GM23338 (cell line): ENCODE data around the gene LRP11. TPM values are rescaled to one million over a fixed set of nuclear protein-coding genes. Genes with fewer than 3 reads are reported as not detected.

Source experiments
- CREB1 ChIP-seq: fragments of 250-450 bp; sonication (Bioruptor Pico); IDR thresholded peaks from 2 replicates; pipeline ENCODE4 v1.5.0; 2020; ENCODE audit warnings: low read depth, mild to moderate bottlenecking, moderate library complexity
- ETS1 ChIP-seq: IDR thresholded peaks from 2 replicates; pipeline ENCODE4 v1.6.1; 2016; ENCODE audit warnings: antibody characterized with exemption
- EZH2phosphoT487 ChIP-seq: fragments of 200-600 bp; sonication (generic); IDR thresholded peaks from one replicate; pipeline ENCODE4 v1.8.1; 2018; ENCODE audit warnings: antibody characterized with exemption; ENCODE audit not compliant: unreplicated experiment
- STAT1 ChIP-seq: IDR thresholded peaks from one replicate; pipeline ENCODE4 v1.6.1; 2016; ENCODE audit warnings: antibody characterized with exemption; ENCODE audit not compliant: unreplicated experiment
- ZNF114 ChIP-seq: fragments of 250-450 bp; sonication (Bioruptor Pico); IDR thresholded peaks from 2 replicates; pipeline ENCODE4 v1.5.0; 2020; ENCODE audit warnings: mild to moderate bottlenecking, moderate library complexity
- ZNF462 ChIP-seq: fragments of 250-450 bp; sonication (Bioruptor Pico); IDR thresholded peaks from 2 replicates; pipeline ENCODE4 v1.5.0; 2020; ENCODE audit warnings: mild to moderate bottlenecking, moderate library complexity
- polyA plus RNA-seq: library from polyadenylated mRNA; unstranded; fragments of >200 nt; fragmentation: Nextera tagmentation; extraction: Ambion mirVana; gene quantifications from 2 replicates; pipeline ENCODE4 v1.2.1, GENCODE V29; 2016
- total RNA-seq: library from RNA; depleted of rRNA; stranded (reverse); fragments of >200 nt; shearing (Covaris generic); gene quantifications from 2 replicates; pipeline ENCODE4 v1.2.3, GENCODE V29; 2014
- TF ChIP-seq, protein P1 (sequence below): IDR thresholded peaks from one replicate; pipeline ENCODE4 v1.6.1; 2018; ENCODE audit warnings: antibody characterized with exemption; ENCODE audit not compliant: unreplicated experiment

The LRP11 gene
- total and polyA plus RNA-seq, 2 experiments from 2014 or later, result 10.8 to 37.1 TPM

DNA sequence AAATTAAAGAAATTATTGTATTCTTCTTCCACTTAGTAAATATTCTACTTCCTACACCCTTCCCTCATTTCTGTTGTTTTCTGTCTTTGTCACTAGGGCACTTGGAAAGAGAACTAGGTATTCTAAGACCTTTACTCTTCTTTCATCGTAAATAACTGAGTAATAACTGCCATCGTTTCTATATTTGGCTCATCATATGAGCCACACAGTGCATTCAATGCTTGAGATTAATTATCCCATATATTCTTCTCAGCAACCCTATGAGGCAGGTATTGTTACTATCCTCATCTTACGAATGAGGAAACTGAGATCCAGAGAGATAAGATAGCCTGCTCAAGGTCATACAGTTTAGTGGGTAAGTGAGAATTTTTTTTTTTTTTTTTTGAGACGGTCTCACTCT, 38.9 kb downstream of the LRP11 start (continued):
- TF ChIP-seq ZNF462, result no peak
- no peak for TF ChIP-seq STAT1
- no peak for TF ChIP-seq EZH2phosphoT487
- TF ChIP-seq CREB1 (CRISPR knock-in tag), result no peak
- no peak for TF ChIP-seq ZNF114 (CRISPR knock-in tag)
- TF ChIP-seq, protein P1, sequence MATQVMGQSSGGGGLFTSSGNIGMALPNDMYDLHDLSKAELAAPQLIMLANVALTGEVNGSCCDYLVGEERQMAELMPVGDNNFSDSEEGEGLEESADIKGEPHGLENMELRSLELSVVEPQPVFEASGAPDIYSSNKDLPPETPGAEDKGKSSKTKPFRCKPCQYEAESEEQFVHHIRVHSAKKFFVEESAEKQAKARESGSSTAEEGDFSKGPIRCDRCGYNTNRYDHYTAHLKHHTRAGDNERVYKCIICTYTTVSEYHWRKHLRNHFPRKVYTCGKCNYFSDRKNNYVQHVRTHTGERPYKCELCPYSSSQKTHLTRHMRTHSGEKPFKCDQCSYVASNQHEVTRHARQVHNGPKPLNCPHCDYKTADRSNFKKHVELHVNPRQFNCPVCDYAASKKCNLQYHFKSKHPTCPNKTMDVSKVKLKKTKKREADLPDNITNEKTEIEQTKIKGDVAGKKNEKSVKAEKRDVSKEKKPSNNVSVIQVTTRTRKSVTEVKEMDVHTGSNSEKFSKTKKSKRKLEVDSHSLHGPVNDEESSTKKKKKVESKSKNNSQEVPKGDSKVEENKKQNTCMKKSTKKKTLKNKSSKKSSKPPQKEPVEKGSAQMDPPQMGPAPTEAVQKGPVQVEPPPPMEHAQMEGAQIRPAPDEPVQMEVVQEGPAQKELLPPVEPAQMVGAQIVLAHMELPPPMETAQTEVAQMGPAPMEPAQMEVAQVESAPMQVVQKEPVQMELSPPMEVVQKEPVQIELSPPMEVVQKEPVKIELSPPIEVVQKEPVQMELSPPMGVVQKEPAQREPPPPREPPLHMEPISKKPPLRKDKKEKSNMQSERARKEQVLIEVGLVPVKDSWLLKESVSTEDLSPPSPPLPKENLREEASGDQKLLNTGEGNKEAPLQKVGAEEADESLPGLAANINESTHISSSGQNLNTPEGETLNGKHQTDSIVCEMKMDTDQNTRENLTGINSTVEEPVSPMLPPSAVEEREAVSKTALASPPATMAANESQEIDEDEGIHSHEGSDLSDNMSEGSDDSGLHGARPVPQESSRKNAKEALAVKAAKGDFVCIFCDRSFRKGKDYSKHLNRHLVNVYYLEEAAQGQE, result no peak
- TF ChIP-seq ETS1, result no peak
